HEK293T (cell line): ENCODE results near the gene BMERB1.
"Not testable (repeated sequence)": the region's sequence is repeated elsewhere in the genome, so short reads cannot be mapped to it uniquely, and the experiment has no call there.

Experiments
- CTCF ChIA-PET: fragments of 350-600 bp; formaldehyde crosslinking; extraction: SDS; loops from one replicate; lab custom pipeline; 2021; ENCODE audit warnings: antibody characterized with exemption, inconsistent platforms; lab: Yijun Ruan, JAX
- POLR2A ChIA-PET: fragments of 350-600 bp; formaldehyde crosslinking; extraction: SDS; loops from one replicate; lab custom pipeline; 2020; ENCODE audit warnings: antibody characterized with exemption, inconsistent platforms; lab: Yijun Ruan, JAX
- DNase-seq: peaks from one replicate; pipeline ENCODE4 v3.0.0; 2012; ENCODE audit warnings: mixed read lengths; ENCODE audit errors: extremely low spot score
- ARNT ChIP-seq: fragments of 450-650 bp; IDR thresholded peaks from 2 replicates; pipeline ENCODE4 v1.6.1; 2017; ENCODE audit warnings: mild to moderate bottlenecking
- BHLHE40 ChIP-seq: fragments of 450-650 bp; IDR thresholded peaks from 2 replicates; pipeline ENCODE4 v1.6.1; 2016; ENCODE audit warnings: mild to moderate bottlenecking, moderate library complexity, borderline replicate concordance
- CTBP1 ChIP-seq: fragments of 450-650 bp; IDR thresholded peaks from 2 replicates; pipeline ENCODE4 v1.6.1; 2016; ENCODE audit warnings: borderline replicate concordance
- ELF4 ChIP-seq: fragments of 450-650 bp; IDR thresholded peaks from 2 replicates; pipeline ENCODE4 v1.6.1; 2017; ENCODE audit warnings: antibody characterized with exemption
- FOXA1 ChIP-seq: fragments of 450-650 bp; IDR thresholded peaks from 2 replicates; pipeline ENCODE4 v1.6.1; 2016; ENCODE audit warnings: mild to moderate bottlenecking
- FOXK2 ChIP-seq: fragments of 450-650 bp; IDR thresholded peaks from 2 replicates; pipeline ENCODE4 v1.6.1; 2016; ENCODE audit warnings: mild to moderate bottlenecking
- FOXM1 ChIP-seq: fragments of 450-650 bp; IDR thresholded peaks from 2 replicates; pipeline ENCODE4 v1.6.1; 2017; ENCODE audit warnings: mild to moderate bottlenecking, borderline replicate concordance
- HDGF ChIP-seq: fragments of 450-650 bp; IDR thresholded peaks from 2 replicates; pipeline ENCODE4 v1.6.1; 2017; ENCODE audit warnings: antibody characterized with exemption, borderline replicate concordance
- L3MBTL2 ChIP-seq: fragments of 450-650 bp; conservative IDR thresholded peaks from 2 replicates; pipeline ENCODE4 v1.6.1; 2016; ENCODE audit warnings: mild to moderate bottlenecking
- LEF1 ChIP-seq: fragments of 450-650 bp; IDR thresholded peaks from 2 replicates; pipeline ENCODE4 v1.6.1; 2017; ENCODE audit warnings: mild to moderate bottlenecking, borderline replicate concordance
- NFRKB ChIP-seq: fragments of 450-650 bp; IDR thresholded peaks from 2 replicates; pipeline ENCODE4 v1.6.1; 2016; ENCODE audit warnings: mild to moderate bottlenecking, moderate library complexity
- PKNOX1 ChIP-seq: fragments of 450-650 bp; IDR thresholded peaks from 2 replicates; pipeline ENCODE4 v1.6.1; 2016
- SP1 ChIP-seq: fragments of 450-650 bp; IDR thresholded peaks from 2 replicates; pipeline ENCODE4 v1.6.1; 2017
- SUZ12 ChIP-seq: fragments of 450-650 bp; IDR thresholded peaks from 2 replicates; pipeline ENCODE4 v1.6.1; 2016; ENCODE audit warnings: mild to moderate bottlenecking
- TARDBP ChIP-seq: fragments of 450-650 bp; IDR thresholded peaks from 2 replicates; pipeline ENCODE4 v1.6.1; 2016
- ZNF384 ChIP-seq: fragments of 450-650 bp; IDR thresholded peaks from 2 replicates; pipeline ENCODE4 v1.6.1; 2016

Gene BMERB1

GRCh38 chr16:15399317-15399716 lies 35.1 kb upstream of the BMERB1 start:
- DNase-seq = no peak
- ChIA-PET POLR2A (no interaction called here), CTCF (no interaction called here)
- TF ChIP-seq FOXM1 (no peak), NFRKB (no peak), HDGF (no peak)

- DNase-seq, CTCF ChIA-PET, POLR2A ChIA-PET: not testable (repeated sequence)
These were observed 34.1 kb upstream of the BMERB1 start for GRCh38 chr16:15400314-15400713.

- no peak for DNase-seq
- TF ChIP-seq CTBP1 = no peak
- TF ChIP-seq FOXA1 = no peak
- no peak for TF ChIP-seq FOXM1
- TF ChIP-seq FOXK2 = no peak
- no peak for TF ChIP-seq HDGF
- TF ChIP-seq SP1 = no peak
- no peak for TF ChIP-seq PKNOX1
- TF ChIP-seq LEF1 = no peak
- TF ChIP-seq TARDBP = no peak
- TF ChIP-seq SUZ12 = no peak
- TF ChIP-seq ELF4 = no peak
- TF ChIP-seq ARNT = no peak
- POLR2A ChIA-PET = no interaction called here
- CTCF ChIA-PET = no interaction called here
These were observed 32.4 kb upstream of the BMERB1 start for GRCh38 chr16:15401972-15402371.

- CTCF ChIA-PET = no interaction called here
- no peak for DNase-seq
- TF ChIP-seq PKNOX1 = no peak
- no peak for TF ChIP-seq NFRKB
- no peak for TF ChIP-seq ARNT
- TF ChIP-seq FOXM1 = no peak
- no peak for TF ChIP-seq SUZ12
- TF ChIP-seq FOXA1 = no peak
- no peak for TF ChIP-seq FOXK2
- TF ChIP-seq HDGF = no peak
- POLR2A ChIA-PET = no interaction called here
These were observed 30.9 kb upstream of the BMERB1 start for GRCh38 chr16:15403392-15403995.

- DNase-seq, CTCF ChIA-PET, POLR2A ChIA-PET: not testable (repeated sequence)
These were observed 30.3 kb upstream of the BMERB1 start for GRCh38 chr16:15404091-15404490.

- TF ChIP-seq HDGF (no peak), ELF4 (no peak), SUZ12 (no peak), NFRKB (no peak), FOXA1 (no peak), ARNT (no peak), FOXM1 (no peak), LEF1 (no peak), SP1 (no peak), ZNF384 (no peak), L3MBTL2 (no peak), FOXK2 (no peak), BHLHE40 (no peak), PKNOX1 (no peak), TARDBP (no peak), CTBP1 (no peak)
- CTCF ChIA-PET = no interaction called here
- POLR2A ChIA-PET = no interaction called here
- no peak for DNase-seq
These were observed 29.6 kb upstream of the BMERB1 start for GRCh38 chr16:15404792-15405191.

GRCh38 chr16:15407756-15408155 lies 26.6 kb upstream of the BMERB1 start:
- POLR2A ChIA-PET, DNase-seq: not testable (repeated sequence)
- CTCF ChIA-PET = interaction anchor here (0.6 kb wide), 1 partner anchor 102 kb away, joined by 4 read pairs; no protein-coding TSS in a partner anchor

- CTCF ChIA-PET = not testable (repeated sequence)
These were observed 24.9 kb upstream of the BMERB1 start for GRCh38 chr16:15409476-15409875.

More at GRCh38 chr16:15409476-15409875, 24.9 kb upstream of the BMERB1 start:
- DNase-seq, POLR2A ChIA-PET: not testable (repeated sequence)
